ENCODE measurements around the gene CAP1. TPM values are rescaled to one million over a fixed set of nuclear protein-coding genes. Genes with fewer than 3 reads are reported as not detected.

CAP1 gene
- polyA plus RNA-seq, 1 of the 3 experiments (the other 2 are of a cell fraction), result 244 TPM

DNA sequence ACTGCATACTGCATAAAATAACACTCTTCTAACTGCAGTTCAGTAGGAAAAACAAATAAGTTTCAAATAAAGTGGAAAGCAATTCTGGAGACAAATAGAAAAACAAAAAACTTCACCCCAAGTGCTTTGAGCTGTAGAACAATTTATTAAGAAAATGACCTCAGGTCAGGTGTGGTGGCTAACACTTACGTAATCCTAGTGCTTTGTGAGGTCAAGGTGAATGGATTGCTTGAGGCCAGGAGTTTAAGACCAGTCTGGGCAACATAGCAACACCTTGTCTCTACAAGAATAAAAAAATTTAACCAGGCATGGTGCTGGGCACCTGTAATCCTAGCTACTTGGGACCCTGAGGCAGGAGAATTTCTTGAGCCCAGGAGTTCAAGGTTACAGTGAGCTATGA is 61.5 kb downstream of the CAP1 start:
- no peaks in the 10 kb centered on the region for H3K27me3 ChIP-seq (ENCODE audit: insufficient read depth)
- H3K27ac ChIP-seq (ENCODE audit: low read depth in 2 of 2, low read length in 1 of 2), result no peak overlapping the region
- 53% methylated on average over 1 of the region's 1 CpG for WGBS (ENCODE audit: low lambda C conversion rate)
- CTCF ChIA-PET, result interaction anchor here (1.3 to 2.3 kb wide), 3 partner anchors 17 to 214 kb away, joined by 3 to 7 read pairs (median 5); no protein-coding TSS in a partner anchor
- H4K20me1 ChIP-seq (ENCODE audit: insufficient read depth), result no peaks in the 10 kb centered on the region
- H3K4me3 ChIP-seq (ENCODE audit: low read depth in 2 of 2, low read length in 1 of 2), result no peak overlapping the region
- H3F3A ChIP-seq (replicated peaks; ENCODE audit: insufficient read depth), result no peaks in the 10 kb centered on the region
- no peaks in the 10 kb centered on the region for H3K9me2 ChIP-seq
- DNase-seq, result no peak
- no peak overlapping the region for H3K4me2 ChIP-seq
- 0 out of 2 replicates have a peak, but pooled peaks cover 6% of the 10 kb centered on the region for H3K9me3 ChIP-seq
- H3K9ac ChIP-seq, result no peak overlapping the region
- H2AFZ ChIP-seq (ENCODE audit: low read depth), result no peak overlapping the region
- peaks cover 0 to 5% of the 10 kb centered on the region in 2 experiments; a peak in 1 of 4 replicates for H3K4me1 ChIP-seq (ENCODE audit: control insufficient read depth in 1 of 2, insufficient read depth in 2 of 2, low read depth in 1 of 2, low read length in 1 of 2)
- H3K79me2 ChIP-seq (ENCODE audit: insufficient read depth), result 0 out of 2 replicates have a peak, but pooled peaks cover under 1% of the 10 kb centered on the region
- no peak for TF ChIP-seq RXRA (IDR thresholded peaks at IDR 0.05; ENCODE audit: borderline replicate concordance, low read depth)
- no peak for TF ChIP-seq POLR2AphosphoS5 (IDR thresholded peaks at IDR 0.05; ENCODE audit: low read depth, low read length)
- H3K36me3 ChIP-seq (replicated peaks in 1 of 2; ENCODE audit: control insufficient read depth in 1 of 2, insufficient read depth in 2 of 2, low read length in 1 of 2), result no peaks in the 10 kb centered on the region
- POLR2A ChIA-PET, result no interaction called here

DNA sequence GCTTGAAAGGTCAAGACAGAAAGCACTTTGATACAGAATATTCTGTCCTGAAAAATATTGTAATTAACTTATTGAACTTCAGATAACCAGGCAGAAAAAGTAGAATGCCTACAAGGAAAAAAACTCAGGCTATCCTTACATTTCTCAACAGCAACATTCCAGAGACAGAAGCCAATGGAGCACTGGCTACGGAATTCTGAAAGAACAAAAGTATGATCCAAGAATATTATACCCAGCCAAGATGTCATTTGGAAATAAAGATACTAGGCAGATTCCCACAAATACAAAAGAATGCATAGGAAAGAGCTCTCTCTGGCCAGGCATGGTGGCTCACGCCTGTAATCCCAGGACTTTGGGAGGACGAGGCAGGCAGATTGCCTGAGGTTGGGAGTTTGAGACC is 62.4 kb downstream of the CAP1 start:
- no peaks in the 10 kb centered on the region for H3F3A ChIP-seq (replicated peaks; ENCODE audit: insufficient read depth)
- no peaks in the 10 kb centered on the region for H3K4me1 ChIP-seq (ENCODE audit: control insufficient read depth in 1 of 2, insufficient read depth in 2 of 2, low read depth in 1 of 2, low read length in 1 of 2)
- H3K4me3 ChIP-seq (ENCODE audit: low read depth in 2 of 2, low read length in 1 of 2), result no peak overlapping the region
- no peaks in the 10 kb centered on the region for H3K36me3 ChIP-seq (replicated peaks in 1 of 2; ENCODE audit: control insufficient read depth in 1 of 2, insufficient read depth in 2 of 2, low read length in 1 of 2)
- no peak overlapping the region for H2AFZ ChIP-seq (ENCODE audit: low read depth)
- H3K79me2 ChIP-seq (ENCODE audit: insufficient read depth), result no peaks in the 10 kb centered on the region
- 0 out of 2 replicates have a peak, but pooled peaks cover 6% of the 10 kb centered on the region for H3K9me3 ChIP-seq
- H3K27ac ChIP-seq (ENCODE audit: low read depth in 2 of 2, low read length in 1 of 2), result no peak overlapping the region
- no peak overlapping the region for H3K4me2 ChIP-seq
- WGBS (ENCODE audit: low lambda C conversion rate), result 33% methylated on average over 3 of the region's 3 CpGs
- ChIA-PET POLR2A (no interaction called here), CTCF (interaction anchor here (1.3 to 2.2 kb wide), 3 partner anchors 18 to 213 kb away, joined by 3 to 7 read pairs (median 3); no protein-coding TSS in a partner anchor)
- H3K9ac ChIP-seq, result no peak overlapping the region
- no peak for TF ChIP-seq GATA2 (CRISPR knock-in tag; IDR thresholded peaks at IDR 0.05)
- TF ChIP-seq FOXM1 (IDR thresholded peaks at IDR 0.05; ENCODE audit: low read depth), result no peak
- no peak for TF ChIP-seq EZH2phosphoT487 (IDR thresholded peaks at IDR 0.05; ENCODE audit: borderline replicate concordance, low read depth)
- TF ChIP-seq FOXJ3 (CRISPR knock-in tag; IDR thresholded peaks at IDR 0.05), result no peak
- TF ChIP-seq FOSL2 (IDR thresholded peaks at IDR 0.05; ENCODE audit: borderline replicate concordance, low read depth), result no peak
- TF ChIP-seq, protein P1, sequence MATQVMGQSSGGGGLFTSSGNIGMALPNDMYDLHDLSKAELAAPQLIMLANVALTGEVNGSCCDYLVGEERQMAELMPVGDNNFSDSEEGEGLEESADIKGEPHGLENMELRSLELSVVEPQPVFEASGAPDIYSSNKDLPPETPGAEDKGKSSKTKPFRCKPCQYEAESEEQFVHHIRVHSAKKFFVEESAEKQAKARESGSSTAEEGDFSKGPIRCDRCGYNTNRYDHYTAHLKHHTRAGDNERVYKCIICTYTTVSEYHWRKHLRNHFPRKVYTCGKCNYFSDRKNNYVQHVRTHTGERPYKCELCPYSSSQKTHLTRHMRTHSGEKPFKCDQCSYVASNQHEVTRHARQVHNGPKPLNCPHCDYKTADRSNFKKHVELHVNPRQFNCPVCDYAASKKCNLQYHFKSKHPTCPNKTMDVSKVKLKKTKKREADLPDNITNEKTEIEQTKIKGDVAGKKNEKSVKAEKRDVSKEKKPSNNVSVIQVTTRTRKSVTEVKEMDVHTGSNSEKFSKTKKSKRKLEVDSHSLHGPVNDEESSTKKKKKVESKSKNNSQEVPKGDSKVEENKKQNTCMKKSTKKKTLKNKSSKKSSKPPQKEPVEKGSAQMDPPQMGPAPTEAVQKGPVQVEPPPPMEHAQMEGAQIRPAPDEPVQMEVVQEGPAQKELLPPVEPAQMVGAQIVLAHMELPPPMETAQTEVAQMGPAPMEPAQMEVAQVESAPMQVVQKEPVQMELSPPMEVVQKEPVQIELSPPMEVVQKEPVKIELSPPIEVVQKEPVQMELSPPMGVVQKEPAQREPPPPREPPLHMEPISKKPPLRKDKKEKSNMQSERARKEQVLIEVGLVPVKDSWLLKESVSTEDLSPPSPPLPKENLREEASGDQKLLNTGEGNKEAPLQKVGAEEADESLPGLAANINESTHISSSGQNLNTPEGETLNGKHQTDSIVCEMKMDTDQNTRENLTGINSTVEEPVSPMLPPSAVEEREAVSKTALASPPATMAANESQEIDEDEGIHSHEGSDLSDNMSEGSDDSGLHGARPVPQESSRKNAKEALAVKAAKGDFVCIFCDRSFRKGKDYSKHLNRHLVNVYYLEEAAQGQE (IDR thresholded peaks at IDR 0.05; ENCODE audit: low read depth, low read length), result no peak
- no peak for TF ChIP-seq RFX5 (IDR thresholded peaks at IDR 0.05; ENCODE audit: low read length)
- TF ChIP-seq, protein P2, sequence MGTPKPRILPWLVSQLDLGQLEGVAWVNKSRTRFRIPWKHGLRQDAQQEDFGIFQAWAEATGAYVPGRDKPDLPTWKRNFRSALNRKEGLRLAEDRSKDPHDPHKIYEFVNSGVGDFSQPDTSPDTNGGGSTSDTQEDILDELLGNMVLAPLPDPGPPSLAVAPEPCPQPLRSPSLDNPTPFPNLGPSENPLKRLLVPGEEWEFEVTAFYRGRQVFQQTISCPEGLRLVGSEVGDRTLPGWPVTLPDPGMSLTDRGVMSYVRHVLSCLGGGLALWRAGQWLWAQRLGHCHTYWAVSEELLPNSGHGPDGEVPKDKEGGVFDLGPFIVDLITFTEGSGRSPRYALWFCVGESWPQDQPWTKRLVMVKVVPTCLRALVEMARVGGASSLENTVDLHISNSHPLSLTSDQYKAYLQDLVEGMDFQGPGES (IDR thresholded peaks at IDR 0.05; ENCODE audit: low read depth, low read length), result no peak
- TF ChIP-seq MXI1 (IDR thresholded peaks at IDR 0.05; ENCODE audit: low read depth, low read length), result no peak
- no peak for TF ChIP-seq RXRA (IDR thresholded peaks at IDR 0.05; ENCODE audit: borderline replicate concordance, low read depth)
- TF ChIP-seq CHD2 (IDR thresholded peaks at IDR 0.05; ENCODE audit: low read length, partially characterized antibody), result no peak
- TF ChIP-seq TAF1 (IDR thresholded peaks at IDR 0.05; ENCODE audit: borderline replicate concordance, low read depth, low read length), result no peak
- TF ChIP-seq TEAD4 (IDR thresholded peaks at IDR 0.05; ENCODE audit: borderline replicate concordance, insufficient read depth), result no peak
- TF ChIP-seq RCOR1 (IDR thresholded peaks at IDR 0.05; ENCODE audit: low read length), result no peak
- TF ChIP-seq, protein P3, sequence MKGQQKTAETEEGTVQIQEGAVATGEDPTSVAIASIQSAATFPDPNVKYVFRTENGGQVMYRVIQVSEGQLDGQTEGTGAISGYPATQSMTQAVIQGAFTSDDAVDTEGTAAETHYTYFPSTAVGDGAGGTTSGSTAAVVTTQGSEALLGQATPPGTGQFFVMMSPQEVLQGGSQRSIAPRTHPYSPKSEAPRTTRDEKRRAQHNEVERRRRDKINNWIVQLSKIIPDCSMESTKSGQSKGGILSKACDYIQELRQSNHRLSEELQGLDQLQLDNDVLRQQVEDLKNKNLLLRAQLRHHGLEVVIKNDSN (IDR thresholded peaks at IDR 0.05; ENCODE audit: borderline replicate concordance, low read depth), result no peak
- TF ChIP-seq, protein P4, sequence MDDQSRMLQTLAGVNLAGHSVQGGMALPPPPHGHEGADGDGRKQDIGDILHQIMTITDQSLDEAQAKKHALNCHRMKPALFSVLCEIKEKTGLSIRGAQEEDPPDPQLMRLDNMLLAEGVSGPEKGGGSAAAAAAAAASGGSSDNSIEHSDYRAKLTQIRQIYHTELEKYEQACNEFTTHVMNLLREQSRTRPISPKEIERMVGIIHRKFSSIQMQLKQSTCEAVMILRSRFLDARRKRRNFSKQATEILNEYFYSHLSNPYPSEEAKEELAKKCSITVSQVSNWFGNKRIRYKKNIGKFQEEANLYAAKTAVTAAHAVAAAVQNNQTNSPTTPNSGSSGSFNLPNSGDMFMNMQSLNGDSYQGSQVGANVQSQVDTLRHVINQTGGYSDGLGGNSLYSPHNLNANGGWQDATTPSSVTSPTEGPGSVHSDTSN (IDR thresholded peaks at IDR 0.05), result no peak
- no peak for TF ChIP-seq SMC3 (IDR thresholded peaks at IDR 0.05; ENCODE audit: low read depth, low read length)
- no peak for TF ChIP-seq MEF2A (IDR thresholded peaks at IDR 0.05; ENCODE audit: borderline replicate concordance, low read depth)
- no peaks in the 10 kb centered on the region for H4K20me1 ChIP-seq (ENCODE audit: insufficient read depth)
- no peaks in the 10 kb centered on the region for H3K9me2 ChIP-seq
- DNase-seq, result no peak
- H3K27me3 ChIP-seq (ENCODE audit: insufficient read depth), result no peaks in the 10 kb centered on the region

All from SK-N-SH (cell line).